ENCODE data around the gene LILRB1.
"Not testable (repeated sequence)": the region's sequence is repeated elsewhere in the genome, so short reads cannot be mapped to it uniquely, and the experiment has no call there.

GRCh38 chr19:54630262-54630661 lies at the start of gene LILRB1:
- TF ChIP-seq, protein P1, sequence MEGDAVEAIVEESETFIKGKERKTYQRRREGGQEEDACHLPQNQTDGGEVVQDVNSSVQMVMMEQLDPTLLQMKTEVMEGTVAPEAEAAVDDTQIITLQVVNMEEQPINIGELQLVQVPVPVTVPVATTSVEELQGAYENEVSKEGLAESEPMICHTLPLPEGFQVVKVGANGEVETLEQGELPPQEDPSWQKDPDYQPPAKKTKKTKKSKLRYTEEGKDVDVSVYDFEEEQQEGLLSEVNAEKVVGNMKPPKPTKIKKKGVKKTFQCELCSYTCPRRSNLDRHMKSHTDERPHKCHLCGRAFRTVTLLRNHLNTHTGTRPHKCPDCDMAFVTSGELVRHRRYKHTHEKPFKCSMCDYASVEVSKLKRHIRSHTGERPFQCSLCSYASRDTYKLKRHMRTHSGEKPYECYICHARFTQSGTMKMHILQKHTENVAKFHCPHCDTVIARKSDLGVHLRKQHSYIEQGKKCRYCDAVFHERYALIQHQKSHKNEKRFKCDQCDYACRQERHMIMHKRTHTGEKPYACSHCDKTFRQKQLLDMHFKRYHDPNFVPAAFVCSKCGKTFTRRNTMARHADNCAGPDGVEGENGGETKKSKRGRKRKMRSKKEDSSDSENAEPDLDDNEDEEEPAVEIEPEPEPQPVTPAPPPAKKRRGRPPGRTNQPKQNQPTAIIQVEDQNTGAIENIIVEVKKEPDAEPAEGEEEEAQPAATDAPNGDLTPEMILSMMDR (IDR thresholded peaks at IDR 0.05; ENCODE audit: insufficient read depth, low read depth, low read length) = not testable (repeated sequence)
- TF ChIP-seq EZH2 (IDR thresholded peaks at IDR 0.05; ENCODE audit: insufficient read depth, low read length) = not testable (repeated sequence)

All from astrocyte (in vitro differentiated cells and primary cell).